K562 (cell line): ENCODE measurements around the gene PMVK. TPM values are rescaled to one million over a fixed set of nuclear protein-coding genes. Genes with fewer than 3 reads are reported as not detected.

Source experiments
- ATAC-seq: fragments of 200-7000 bp; cut with Tn5 transposase; 3 replicates; pipeline ENCODE4 v1.9.1; 2020; ENCODE audit warnings: moderate library complexity
- BruUV-seq: library from RNA; stranded (reverse); fragments of 400-500 nt; replicated peaks from 2 replicates; lab custom pipeline; 2021; lab: Mats Ljungman, UMichigan
- CTCF ChIA-PET: fragments of 300-600 bp; formaldehyde crosslinking; extraction: SDS; loops from one replicate; lab custom pipeline; 2021; ENCODE audit warnings: low intra/inter-chr PET ratio; lab: Yijun Ruan, JAX
- POLR2A ChIA-PET: fragments of 300-600, 350-650 bp; sonication (Branson Sonifier 250); formaldehyde crosslinking; extraction: SDS; loops from one replicate; lab custom pipeline; 2021; ENCODE audit warnings: antibody characterized with exemption, inconsistent platforms; lab: Yijun Ruan, JAX
- DNase-seq, 4 experiments: peaks; one replicate each; pipeline versions ENCODE4 v3.0.0 to v3.0.0-alpha.2; 2011 to 2018; ENCODE audit warnings: low spot score in 3 of 4, mixed read lengths in 3 of 4; ENCODE audit errors: extremely low read depth in 1 of 4
- FAIRE-seq: peaks from 2 replicates; lab custom pipeline; 2011; peaks lifted over from hg19 to GRCh38; lab: Jason Lieb, UNC
- H2AFZ ChIP-seq: 2 replicates; pipeline ENCODE4 v1.6.0; 2011; ENCODE audit warnings: low read depth, low read length, control low read depth, inconsistent platforms
- H3K27ac ChIP-seq: fragments of 200-600 bp; 3 replicates; pipeline ENCODE4 v1.8.0; 2011; ENCODE audit warnings: low read depth, mild to moderate bottlenecking, control low read depth, inconsistent platforms, low read length, moderate library complexity, mixed read lengths; ENCODE audit errors: extremely low read depth
- H3K27me3 ChIP-seq, 2 experiments: fragments of 300-600 bp in 1 of 2; 2 replicates in 1 of 2; 3 replicates in 1 of 2; pipeline versions ENCODE4 v1.6.0 to v1.8.0; 2011; ENCODE audit warnings: inconsistent platforms in 2 of 2, low read length in 2 of 2, mild to moderate bottlenecking in 1 of 2, mixed read lengths in 1 of 2, moderate library complexity in 1 of 2; ENCODE audit not compliant: control insufficient read depth in 2 of 2, insufficient read depth in 2 of 2
- H3K36me3 ChIP-seq: fragments of 300-600 bp; 3 replicates; pipeline ENCODE4 v1.8.0; 2011; ENCODE audit warnings: mild to moderate bottlenecking, low read length, inconsistent platforms; ENCODE audit not compliant: control insufficient read depth, insufficient read depth
- H3K4me1 ChIP-seq, 2 experiments: fragments of 200-600 bp in 1 of 2; replicated peaks in 1 of 2; 2 replicates in 1 of 2; 3 replicates in 1 of 2; pipeline versions ENCODE4 v1.5.1 to v1.8.0; 2011; ENCODE audit warnings: inconsistent platforms in 2 of 2, low read length in 2 of 2, mild to moderate bottlenecking in 1 of 2, mixed read lengths in 1 of 2, moderate library complexity in 1 of 2; ENCODE audit not compliant: control insufficient read depth in 2 of 2, insufficient read depth in 2 of 2
- H3K4me2 ChIP-seq: 2 replicates; pipeline ENCODE4 v1.6.1; 2011; ENCODE audit warnings: low read length, control low read depth, inconsistent platforms, mixed read lengths; ENCODE audit not compliant: insufficient read depth
- H3K4me3 ChIP-seq: fragments of 200-600 bp; sonication (generic), shearing (Covaris generic); 2 replicates; pipeline ENCODE4 v1.5.1; 2016; ENCODE audit warnings: control low read depth, inconsistent platforms
- H3K79me2 ChIP-seq: fragments of 200-600 bp; 3 replicates; pipeline ENCODE4 v1.8.0; 2011; ENCODE audit warnings: low read length, inconsistent platforms; ENCODE audit not compliant: control insufficient read depth, insufficient read depth
- H3K9ac ChIP-seq, 2 experiments: 2 replicates each; pipeline versions ENCODE4 v1.6.0 to v1.6.1; 2011; ENCODE audit warnings: low read depth in 2 of 2, low read length in 2 of 2, control low read depth in 1 of 2, inconsistent platforms in 1 of 2, mild to moderate bottlenecking in 1 of 2, mixed read lengths in 1 of 2; ENCODE audit not compliant: insufficient read depth in 1 of 2
- H3K9me1 ChIP-seq: one replicate; pipeline ENCODE4 v1.6.0; 2011; ENCODE audit warnings: inconsistent platforms, mild to moderate bottlenecking, low read length, moderate library complexity; ENCODE audit not compliant: control insufficient read depth, insufficient read depth
- H3K9me3 ChIP-seq: replicated peaks from 2 replicates; pipeline ENCODE4 v1.5.1; 2011; ENCODE audit warnings: low read depth, low read length, inconsistent platforms; ENCODE audit not compliant: control insufficient read depth, insufficient read depth
- H4K20me1 ChIP-seq: replicated peaks from 2 replicates; pipeline ENCODE4 v1.6.1; 2011; ENCODE audit warnings: low read length, inconsistent platforms, mixed read lengths; ENCODE audit not compliant: control insufficient read depth, insufficient read depth
- ARID1B ChIP-seq: fragments of 450-650 bp; IDR thresholded peaks from 2 replicates; pipeline ENCODE4 v1.6.1; 2016; ENCODE audit warnings: antibody characterized with exemption, mild to moderate bottlenecking, inconsistent platforms
- ETV1 ChIP-seq: fragments of 450-650 bp; conservative IDR thresholded peaks from 2 replicates; pipeline ENCODE4 v1.6.1; 2016; ENCODE audit warnings: missing genetic modification characterization, control low read depth, low read depth, missing compliant biosample characterization
- HMG20B ChIP-seq: fragments of 250-450 bp; sonication (Bioruptor Pico); IDR thresholded peaks from 2 replicates; pipeline ENCODE4 v1.5.0; 2021; ENCODE audit warnings: mild to moderate bottlenecking
- KDM2B ChIP-seq: fragments of 250-450 bp; sonication (Bioruptor Pico); IDR thresholded peaks from 2 replicates; pipeline ENCODE4 v1.8.0; 2021; ENCODE audit warnings: mild to moderate bottlenecking, moderate library complexity
- LEF1 ChIP-seq: fragments of 450-650 bp; IDR thresholded peaks from 2 replicates; pipeline ENCODE4 v1.6.1; 2016; ENCODE audit warnings: mild to moderate bottlenecking
- MEIS2 ChIP-seq: fragments of 450-650 bp; IDR thresholded peaks from 2 replicates; pipeline ENCODE4 v1.6.1; 2014; ENCODE audit warnings: mild to moderate bottlenecking; ENCODE audit not compliant: partially characterized antibody
- MYC ChIP-seq, 2 experiments: fragments of 250-450 bp in 1 of 2; sonication (Bioruptor Pico) in 1 of 2; IDR thresholded peaks; 2 replicates each; pipeline versions ENCODE4 v1.5.1 to v1.6.1; 2012 to 2021; ENCODE audit warnings: low read depth in 2 of 2, borderline replicate concordance in 1 of 2, improper control_type of control experiment in 1 of 2, low read length in 1 of 2, mild to moderate bottlenecking in 1 of 2, moderate library complexity in 1 of 2
- NKRF ChIP-seq: fragments of 450-650 bp; IDR thresholded peaks from 2 replicates; pipeline ENCODE4 v1.6.1; 2016; ENCODE audit warnings: borderline replicate concordance
- PBX2 ChIP-seq, 2 experiments: IDR thresholded peaks in 1 of 2; conservative IDR thresholded peaks in 1 of 2; 2 replicates each; pipeline ENCODE4 v1.6.1; 2016; ENCODE audit warnings: low read depth in 2 of 2, mild to moderate bottlenecking in 1 of 2, missing compliant biosample characterization in 1 of 2, missing genetic modification characterization in 1 of 2, moderate library complexity in 1 of 2
- PKNOX1 ChIP-seq: fragments of 450-650 bp; IDR thresholded peaks from 2 replicates; pipeline ENCODE4 v1.6.1; 2016
- WGBS: fragments of 100-300 bp; shearing (Covaris generic); methylation state at CpG from one replicate; pipeline ENCODE4 v1.1.6; 2016; ENCODE audit warnings: low coverage, mixed read lengths; ENCODE audit not compliant: insufficient coverage; ENCODE audit errors: missing lambda C conversion rate; 5-methylcytosine and 5-hydroxymethylcytosine counted together
- in situ Hi-C: fragments of 300-500 bp; cut with MboI; formaldehyde crosslinking; loops from 4 replicates; pipeline ENCODE4 v1.15.0; 2018; ENCODE audit warnings: inconsistent platforms, mixed read lengths
- intact Hi-C: fragments of 100-400 bp; cut with micrococcal nuclease; formaldehyde crosslinking; loops from 2 replicates; pipeline ENCODE4 v1.14.2; 2022
- polyA plus RNA-seq, 8 experiments: library from polyadenylated mRNA; depleted of rRNA in 4 of 8; stranded (reverse) in 5 of 8; unstranded in 3 of 8; fragments of >200 nt; fragmentation: Nextera tagmentation in 2 of 8; fragmentation: Illumina TruSeq in 1 of 8; extraction: Ambion mirVana in 2 of 8; extraction: Trizol in 1 of 8; gene quantifications; 2 replicates each; pipeline versions ENCODE4 v1.2.1 to v1.2.3, GENCODE V29; 2011 to 2014; ENCODE audit warnings: inconsistent platforms in 1 of 8, missing spikeins in 1 of 8
- total RNA-seq, 7 experiments: library from RNA; depleted of rRNA in 6 of 7; stranded (reverse); fragments of >200 nt in 6 of 7; fragmentation: Illumina TruSeq in 2 of 7; extraction: Trizol in 2 of 7; gene quantifications; 2 replicates each; pipeline versions ENCODE4 v1.2.1 to v1.2.3, GENCODE V29; 2011 to 2021; ENCODE audit warnings: low replicate concordance in 1 of 7

Gene PMVK
- total and polyA plus RNA-seq, 9 of the 15 experiments (the other 6 are each of a cell fraction or from before 2014, with no cell fraction given) = 1.1 to 15.3 (median 6.3) TPM

GRCh38 chr1:154891452-154891851, 45.1 kb downstream of the PMVK start:
- no peak for DNase-seq
- no peaks in the 10 kb centered on the region for H3K9me3 ChIP-seq
- H2AFZ ChIP-seq = no peak overlapping the region
- 0% methylated on average over 1 of the region's 1 CpG for WGBS
- no peaks in the 10 kb centered on the region for H3K79me2 ChIP-seq
- intact Hi-C loops = no loop called here
- ATAC-seq = no peak
- H3K9ac ChIP-seq = no peak overlapping the region
- no peaks in the 10 kb centered on the region for H3K36me3 ChIP-seq
- BruUV-seq = no TSS peak
- in situ Hi-C loops = no loop called here
- FAIRE-seq = no peak
- CTCF ChIA-PET = no interaction called here
- POLR2A ChIA-PET = interaction anchor here (0.9 to 1.4 kb wide), 4 partner anchors 7 to 25 kb away, joined by 3 to 4 read pairs (median 4); no protein-coding TSS in a partner anchor
- no peaks in the 10 kb centered on the region for H3K27me3 ChIP-seq
- H3K4me3 ChIP-seq = no peak overlapping the region
- H4K20me1 ChIP-seq = no peaks in the 10 kb centered on the region
- peaks cover 21 to 24% of the 10 kb centered on the region in 2 experiments for H3K4me1 ChIP-seq
- no peaks in the 10 kb centered on the region for H3K9me1 ChIP-seq
- no peak overlapping the region for H3K27ac ChIP-seq
- H3K4me2 ChIP-seq = no peak overlapping the region
- TF ChIP-seq MYC (IDR thresholded peaks at IDR 0.05; ENCODE audit: low read depth, low read length) = no peak
- TF ChIP-seq MYC (CRISPR knock-in tag; IDR thresholded peaks at IDR 0.05; ENCODE audit: borderline replicate concordance, low read depth) = no peak
- TF ChIP-seq NKRF = no peak
- TF ChIP-seq LEF1 = 0 out of 2 replicates have a peak, but pooled peaks have one; percentile 24
- peak; percentile 82 for TF ChIP-seq MEIS2
- peak; percentile 44 for TF ChIP-seq PKNOX1
- peak; percentile 49; the same call in 1 of the 2 replicates for TF ChIP-seq ARID1B
- TF ChIP-seq KDM2B = no peak
- no peak for TF ChIP-seq HMG20B (CRISPR knock-in tag)
- TF ChIP-seq ETV1 (tag) = peak; percentile 56
- TF ChIP-seq PBX2 (CRISPR knock-in tag; IDR thresholded peaks at IDR 0.05; ENCODE audit: low read depth) = no peak
- peak; percentile 77 for TF ChIP-seq PBX2 (tag; conservative IDR thresholded peaks at IDR 0.05; ENCODE audit: low read depth)
